GM18502 (cell line): ENCODE data around the gene BTD.
A peak's percentile ranks its signal among the peaks of the same experiment; 100 is the strongest.

ENCODE experiments used
- ATAC-seq: cut with Tn5 transposase; IDR thresholded peaks from one replicate; pipeline ENCODE4 v1.9.1; 2021; ENCODE audit warnings: mild to moderate bottlenecking; ENCODE audit not compliant: unreplicated experiment, poor library complexity

The BTD gene

DNA sequence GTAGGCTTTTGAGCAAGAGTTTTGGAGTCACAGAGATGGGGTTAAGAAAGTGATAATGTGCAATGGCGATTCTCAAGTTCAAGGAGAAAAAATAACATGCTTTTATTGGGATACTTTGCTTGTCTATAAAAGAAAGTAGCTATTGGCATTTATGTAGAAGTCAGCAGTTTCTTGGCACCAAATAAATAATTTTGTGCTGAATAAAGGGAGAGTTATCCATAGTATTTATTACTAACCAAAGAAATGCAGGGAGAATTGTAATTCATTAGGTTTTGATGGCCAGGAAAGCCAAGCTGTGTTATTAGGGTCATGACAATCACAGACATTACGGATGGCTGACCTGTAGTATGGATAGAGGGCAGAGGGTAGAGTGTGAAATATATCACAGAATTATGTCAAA lies 33.1 kb downstream of the BTD start:
- no peak for ATAC-seq

DNA sequence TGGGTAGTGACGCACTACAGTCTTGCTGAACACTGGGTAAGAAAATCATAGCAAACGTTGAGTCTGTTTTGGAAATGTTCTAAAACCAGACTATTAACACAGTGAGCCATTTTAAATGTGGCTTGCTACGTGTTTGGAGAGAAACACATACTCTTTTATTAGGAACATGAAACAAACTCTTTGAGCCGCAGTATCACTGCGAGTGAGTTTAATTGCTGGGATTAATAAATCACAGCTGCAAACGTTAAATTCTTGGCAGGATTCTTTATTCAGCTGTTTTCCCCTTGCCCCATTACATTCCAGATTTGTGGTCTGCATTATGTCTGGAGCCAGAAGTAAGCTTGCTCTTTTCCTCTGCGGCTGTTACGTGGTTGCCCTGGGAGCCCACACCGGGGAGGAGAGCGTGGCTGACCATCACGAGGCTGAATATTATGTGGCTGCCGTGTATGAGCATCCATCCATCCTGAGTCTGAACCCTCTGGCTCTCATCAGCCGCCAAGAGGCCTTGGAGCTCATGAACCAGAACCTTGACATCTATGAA lies 33.6 kb downstream of the BTD start:
- no peak for ATAC-seq

GRCh38 chr3:15636028-15636709 lies 34.6 kb downstream of the BTD start:
- peak; percentile 80 for ATAC-seq

GRCh38 chr3:15637131-15637951 lies 35.8 kb downstream of the BTD start:
- no peak for ATAC-seq

DNA sequence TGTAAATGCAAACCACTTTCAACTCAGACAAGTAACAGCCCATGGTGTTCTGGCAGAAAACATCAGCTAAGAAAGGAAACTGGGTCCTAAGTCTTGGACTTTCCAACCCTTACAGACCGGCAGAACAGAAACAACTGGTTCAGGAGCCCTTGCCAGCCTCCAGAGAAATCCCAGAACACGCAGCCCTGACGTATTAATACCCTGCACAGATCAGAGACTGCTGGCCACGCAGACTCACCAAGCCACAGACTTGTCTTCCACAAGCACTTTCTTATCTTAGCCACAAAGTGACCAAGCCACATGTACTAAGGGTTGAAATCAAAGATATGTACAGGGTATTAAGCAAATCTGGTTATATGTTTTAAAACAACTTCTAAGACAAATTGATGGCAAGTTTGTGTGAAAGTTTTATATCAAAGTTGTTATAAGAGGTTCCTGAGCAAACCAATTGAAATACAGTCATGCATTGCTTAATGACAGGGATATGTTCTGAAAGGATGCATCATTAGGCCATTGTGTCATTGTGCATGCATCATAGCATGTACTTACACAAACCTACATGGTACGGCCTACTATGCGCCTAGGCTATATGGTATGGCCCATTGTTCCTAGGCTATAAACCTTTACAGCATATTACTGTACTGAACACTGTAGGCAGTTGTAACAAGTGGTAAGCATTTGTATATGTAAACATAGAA lies 36.8 kb downstream of the BTD start:
- ATAC-seq, result peak; percentile 2

DNA sequence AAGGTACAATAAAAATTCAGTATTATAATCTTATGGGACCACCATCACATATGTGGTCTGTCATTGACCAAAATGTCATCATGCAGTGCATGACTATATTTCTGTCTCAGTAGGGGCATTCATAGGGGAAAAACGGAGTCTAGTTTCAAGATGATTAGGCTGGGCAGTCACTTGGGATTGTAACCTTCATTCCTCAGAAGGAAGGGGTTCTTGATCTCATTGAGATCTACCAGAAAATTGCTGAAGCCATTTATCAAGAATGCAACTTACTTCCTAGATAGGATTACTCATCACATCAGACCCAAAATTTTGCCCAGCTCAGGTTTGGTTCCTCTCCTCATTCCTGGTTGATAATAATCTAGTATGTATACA lies 37.3 kb downstream of the BTD start:
- peak; percentile 39 for ATAC-seq

DNA sequence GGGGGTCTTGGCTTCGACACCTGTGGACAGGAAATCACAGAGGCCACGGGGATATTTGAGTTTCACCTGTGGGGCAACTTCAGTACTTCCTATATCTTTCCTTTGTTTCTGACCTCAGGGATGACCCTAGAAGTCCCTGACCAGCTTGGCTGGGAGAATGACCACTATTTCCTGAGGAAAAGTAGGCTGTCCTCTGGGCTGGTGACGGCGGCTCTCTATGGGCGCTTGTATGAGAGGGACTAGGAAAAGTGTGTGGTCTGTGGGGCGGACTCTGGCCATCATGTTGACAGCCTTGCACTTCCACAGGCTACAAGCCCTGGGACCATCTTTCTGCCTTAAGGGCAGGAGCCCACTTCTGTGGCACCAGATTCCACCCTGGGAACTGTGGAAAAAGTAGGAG lies 43.7 kb downstream of the BTD start:
- no peak for ATAC-seq

- ATAC-seq, result no peak
Observed at GRCh38 chr3:15645740-15646501, 44.4 kb downstream of the BTD start.

- ATAC-seq, result peak; percentile 33
Observed at GRCh38 chr3:15646851-15647511, 45.4 kb downstream of the BTD start.

DNA sequence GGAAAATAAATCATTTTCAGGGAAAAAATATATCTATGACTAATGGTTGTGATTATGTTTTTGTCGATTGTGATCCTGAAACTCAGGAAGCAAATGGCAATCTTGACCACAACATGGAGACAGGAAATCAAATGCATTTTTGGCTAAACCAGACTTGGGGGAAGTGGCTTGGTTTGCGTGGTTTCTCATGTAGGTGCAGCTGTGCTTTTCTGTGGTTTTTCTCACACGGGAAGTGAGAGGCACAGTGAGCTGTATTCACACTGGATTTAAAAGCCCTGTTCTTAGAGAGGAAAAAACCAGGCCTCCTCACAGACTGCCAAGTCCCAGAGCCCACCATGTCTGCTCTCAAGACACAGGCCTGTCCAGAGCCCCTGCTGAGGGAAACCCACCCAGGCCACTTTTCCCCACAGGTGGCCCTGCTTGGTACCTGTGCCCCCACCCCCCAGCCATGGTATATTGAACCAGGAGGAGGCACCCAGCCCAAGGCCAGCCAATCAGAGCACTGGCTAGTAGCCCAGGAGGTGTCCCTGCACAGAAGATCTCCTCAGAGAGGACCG lies 46.1 kb downstream of the BTD start:
- ATAC-seq, result peak; percentile 88

DNA sequence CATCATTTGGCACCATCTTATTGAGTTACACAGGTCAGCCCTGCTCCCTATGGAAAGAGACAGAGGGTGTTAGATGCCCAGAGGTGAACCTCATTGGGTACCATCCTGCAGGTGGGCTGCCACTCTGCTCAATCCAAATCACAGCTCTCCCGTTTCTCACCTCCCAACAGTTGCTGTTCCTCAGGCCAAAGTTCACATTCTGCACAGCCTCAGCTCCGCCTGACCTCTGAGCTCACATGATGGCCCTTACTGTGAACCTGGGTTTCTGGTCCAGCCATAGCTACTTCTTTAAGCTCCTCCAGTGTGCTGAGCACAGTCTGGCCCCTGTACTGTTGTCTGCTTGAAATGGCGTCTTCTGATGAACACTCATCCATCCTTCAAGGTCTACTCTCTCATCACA lies 47.8 kb downstream of the BTD start:
- ATAC-seq, result no peak

- no peak for ATAC-seq
Observed at GRCh38 chr3:15649858-15650257, 48.3 kb downstream of the BTD start.

DNA sequence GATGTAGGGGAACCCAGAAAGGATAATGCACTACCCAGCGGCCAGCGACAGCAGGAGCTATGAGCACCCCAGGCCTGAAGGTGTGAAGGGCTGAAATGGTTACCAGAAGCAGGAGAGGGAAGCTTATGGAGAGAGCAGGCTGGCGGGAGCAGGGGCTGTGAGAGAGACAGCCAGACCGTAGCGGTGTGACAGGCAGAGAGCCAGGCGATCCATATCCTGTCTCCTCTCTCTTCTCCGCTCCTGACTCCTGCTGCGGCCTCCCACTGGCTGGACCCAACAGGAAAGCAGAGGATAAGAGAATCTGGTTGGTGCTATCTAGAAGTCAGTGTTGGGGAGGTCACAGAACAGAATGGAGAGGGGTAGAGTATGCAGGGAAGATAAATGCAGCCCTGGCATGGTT lies 49.9 kb downstream of the BTD start:
- ATAC-seq, result no peak

DNA sequence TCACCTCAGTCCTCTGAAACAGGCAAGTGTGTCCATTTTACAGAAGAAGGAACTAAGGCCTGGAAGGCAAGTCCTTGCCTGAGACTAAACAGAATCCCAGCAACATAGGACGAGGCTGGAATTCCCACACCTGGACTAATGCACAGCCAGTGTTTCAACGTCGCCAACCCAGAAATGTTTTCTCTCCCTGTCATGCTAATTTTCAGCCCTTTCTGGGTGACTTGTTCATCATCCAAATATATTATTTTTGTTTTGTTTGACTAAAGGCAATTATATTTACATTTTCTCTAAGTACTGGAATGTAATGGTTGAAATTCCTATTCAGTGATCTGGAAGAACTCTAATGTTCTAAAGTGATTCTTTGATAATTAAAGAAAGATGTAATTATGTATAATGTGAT lies 51.8 kb downstream of the BTD start:
- no peak for ATAC-seq

DNA sequence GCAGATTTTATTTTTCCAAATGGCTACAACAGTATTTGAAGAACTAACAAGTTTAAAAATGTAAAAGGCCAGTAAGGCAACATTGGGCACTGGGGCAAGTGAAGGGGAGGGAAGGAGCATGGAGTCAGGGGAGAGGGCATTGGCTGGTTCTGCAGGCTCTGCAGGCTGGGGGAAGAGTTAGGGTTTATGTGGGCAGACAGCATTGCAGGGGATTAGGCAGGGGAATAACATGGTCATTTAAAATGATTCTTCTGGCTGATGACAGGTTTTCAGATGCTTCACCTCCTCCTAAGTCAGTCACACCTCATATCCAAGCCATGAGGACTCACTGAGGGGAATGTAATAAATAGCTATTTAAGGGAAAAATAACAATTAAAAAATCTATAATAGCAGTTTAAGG lies 52.6 kb downstream of the BTD start:
- no peak for ATAC-seq

- no peak for ATAC-seq
Observed at GRCh38 chr3:15654891-15655290, 53.3 kb downstream of the BTD start.

DNA sequence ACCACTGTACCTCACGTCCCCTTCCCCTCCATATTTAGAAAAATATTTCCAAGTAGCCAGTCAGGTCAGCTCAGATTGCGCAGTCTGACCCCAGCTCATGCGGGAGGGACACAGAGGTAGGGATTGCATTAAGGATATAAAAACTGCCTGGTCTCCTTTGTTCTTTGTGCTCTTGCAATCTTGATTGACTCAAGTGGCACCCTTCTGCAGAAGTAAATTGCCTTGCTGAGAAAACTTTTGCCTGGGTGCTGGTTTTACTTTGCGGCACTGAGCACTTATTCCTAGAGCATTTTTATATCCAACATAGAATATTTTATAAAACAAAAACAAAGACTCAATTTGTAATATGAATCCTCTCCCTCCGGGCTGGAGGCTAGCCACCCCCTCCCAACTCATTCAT lies 54.8 kb downstream of the BTD start:
- ATAC-seq, result no peak

DNA sequence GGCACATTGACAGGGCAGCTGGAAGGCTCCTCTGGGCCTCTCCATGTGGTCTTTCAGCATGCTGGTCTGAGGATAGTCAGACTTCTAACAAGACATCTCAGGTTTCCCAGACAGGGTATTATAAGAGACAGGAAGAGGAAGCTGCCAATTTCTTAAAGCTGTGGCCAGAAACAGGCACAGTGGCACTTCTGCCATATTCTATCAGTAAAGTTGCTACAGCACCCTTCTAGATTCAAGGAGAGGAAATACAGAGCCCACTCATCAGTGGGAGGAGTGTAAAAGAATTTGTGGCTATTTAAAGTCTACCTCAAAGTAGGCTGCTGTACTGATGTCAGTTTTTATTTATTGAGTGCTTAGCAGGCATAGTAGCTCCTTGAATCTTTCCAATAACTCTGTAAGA lies 55.5 kb downstream of the BTD start:
- no peak for ATAC-seq

- ATAC-seq, result no peak
Observed at GRCh38 chr3:15659254-15659975, 57.9 kb downstream of the BTD start.
